ENCODE results near the gene AFDN. TPM values are rescaled to one million over a fixed set of nuclear protein-coding genes. Genes with fewer than 3 reads are reported as not detected.

The AFDN gene
- total and polyA plus RNA-seq, 3 donors from 2014 or later: 87.6 to 333 (median 291) TPM

GRCh38 chr6:167979436-167980139 is 152.9 kb downstream of the AFDN start:
- H3K27me3 ChIP-seq: no peaks in the 10 kb centered on the region
- DNase-seq: no peak
- no peak for TF ChIP-seq POLR2A (IDR thresholded peaks at IDR 0.05)
- no peak overlapping the region for H3K4me3 ChIP-seq
- H3K36me3 ChIP-seq (ENCODE audit: low read depth, missing control alignments): no peaks in the 10 kb centered on the region
- H3K4me1 ChIP-seq: peaks cover 4% of the 10 kb centered on the region
- WGBS, 2 donors: 74 to 88% methylated on average over 9 to 12 of the region's 12 CpGs
- no peaks in the 10 kb centered on the region for H3K9me3 ChIP-seq
- H3K27ac ChIP-seq: no peak overlapping the region
- intact Hi-C loops (cut with DNase I; ENCODE audit: low total_unique reads): no loop called here

- intact Hi-C loops (cut with DNase I; ENCODE audit: low total_unique reads): no loop called here
- Histone ChIP-seq H3K4me1 (no peaks in the 10 kb centered on the region), H3K27me3 (no peaks in the 10 kb centered on the region), H3K4me3 (no peak overlapping the region), H3K27ac (no peak overlapping the region), H3K9me3 (no peaks in the 10 kb centered on the region), H3K36me3 (ENCODE audit: low read depth, missing control alignments) (no peaks in the 10 kb centered on the region)
- 80 to 89% methylated on average over 3 of the region's 3 CpGs for WGBS, 2 donors
- TF ChIP-seq CTCF (IDR thresholded peaks at IDR 0.05): no peak
- TF ChIP-seq POLR2A (IDR thresholded peaks at IDR 0.05): no peak
- no peak for DNase-seq
Measured at GRCh38 chr6:167980911-167981580, 154.3 kb downstream of the AFDN start.

- H3K36me3 ChIP-seq (ENCODE audit: low read depth, missing control alignments): no peaks in the 10 kb centered on the region
- 81 to 84% methylated on average over 7 of the region's 7 CpGs for whole genome bisulfite sequencing, 2 donors
Measured at GRCh38 chr6:167981916-167982462, 155.3 kb downstream of the AFDN start.

GRCh38 chr6:167984144-167984719 is 157.5 kb downstream of the AFDN start:
- DNase-seq: no peak

More at GRCh38 chr6:167981916-167982462, 155.3 kb downstream of the AFDN start:
- Histone ChIP-seq H3K4me1 (no peaks in the 10 kb centered on the region), H3K9me3 (no peaks in the 10 kb centered on the region), H3K4me3 (no peak overlapping the region), H3K27ac (no peak overlapping the region), H3K27me3 (no peaks in the 10 kb centered on the region)
- intact Hi-C loops (cut with DNase I; ENCODE audit: low total_unique reads): no loop called here
- TF ChIP-seq POLR2A (IDR thresholded peaks at IDR 0.05) (no peak), CTCF (IDR thresholded peaks at IDR 0.05) (no peak)
- no peak for DNase-seq

More at GRCh38 chr6:167984144-167984719, 157.5 kb downstream of the AFDN start:
- TF ChIP-seq CTCF (IDR thresholded peaks at IDR 0.05): no peak
- TF ChIP-seq POLR2A (IDR thresholded peaks at IDR 0.05): no peak
- Histone ChIP-seq H3K9me3 (no peaks in the 10 kb centered on the region), H3K4me3 (no peak overlapping the region), H3K4me1 (no peaks in the 10 kb centered on the region), H3K27me3 (no peaks in the 10 kb centered on the region), H3K27ac (no peak overlapping the region), H3K36me3 (ENCODE audit: low read depth, missing control alignments) (no peaks in the 10 kb centered on the region)
- 92 to 96% methylated on average over 9 to 11 of the region's 11 CpGs for WGBS, 2 donors
- intact Hi-C loops (cut with DNase I; ENCODE audit: low total_unique reads): no loop called here
